Gastrocnemius medialis (tissue), 4 donors: ENCODE data around the gene MAP3K15. TPM values are rescaled to one million over a fixed set of nuclear protein-coding genes. Genes with fewer than 3 reads are reported as not detected.

Source experiments
- ATAC-seq, 2 donors: fragments of 150-250 bp; one replicate each; pipeline ENCODE4 v1.9.1; 2016
- DNase-seq, 2 donors: peaks; one replicate each; pipeline ENCODE4 v3.0.0-alpha.2; 2019
- H3K27ac ChIP-seq, 4 donors: fragments of 200-600 bp; sonication (generic); 1 replicate in 1 of 4; 2 replicates in 3 of 4; pipeline ENCODE4 v1.5.1; 2016 to 2018; ENCODE audit warnings: mild to moderate bottlenecking in 2 of 4, moderate library complexity in 1 of 4
- H3K27me3 ChIP-seq, 3 donors: fragments of 200-600 bp; sonication (generic) in 2 of 3; 1 replicate in 1 of 3; 2 replicates in 2 of 3; pipeline versions ENCODE4 v1.5.1 to v1.6.0; 2016 to 2019; ENCODE audit warnings: mild to moderate bottlenecking in 1 of 3, moderate library complexity in 1 of 3
- H3K36me3 ChIP-seq, 2 donors: fragments of 200-600 bp; sonication (generic) in 1 of 2; one replicate each; pipeline ENCODE4 v1.5.1; 2017 to 2018
- H3K4me1 ChIP-seq, 2 donors: fragments of 200-600 bp; sonication (generic) in 1 of 2; one replicate each; pipeline ENCODE4 v1.5.1; 2016 to 2017; ENCODE audit warnings: mild to moderate bottlenecking in 2 of 2
- H3K4me3 ChIP-seq, 4 donors: fragments of 200-600 bp; sonication (generic) in 3 of 4; 1 replicate in 1 of 4; 2 replicates in 3 of 4; pipeline ENCODE4 v1.5.1; 2016 to 2019; ENCODE audit warnings: mild to moderate bottlenecking in 2 of 4
- H3K9me3 ChIP-seq, 3 donors: fragments of 200-600 bp; sonication (generic) in 2 of 3; 1 replicate in 1 of 3; 2 replicates in 2 of 3; pipeline ENCODE4 v1.5.1; 2016 to 2019
- CTCF ChIP-seq, 5 experiments: fragments of 450-650 bp in 3 of 5; fragments of 200-600 bp in 2 of 5; sonication (generic) in 2 of 5; IDR thresholded peaks in 4 of 5; conservative IDR thresholded peaks in 1 of 5; 1 replicate in 4 of 5; 2 replicates in 1 of 5; pipeline ENCODE4 v1.5.1; 2016 to 2019; ENCODE audit warnings: antibody characterized with exemption in 5 of 5, mild to moderate bottlenecking in 3 of 5, moderate library complexity in 3 of 5
- POLR2A ChIP-seq, 2 donors: fragments of 450-650 bp; IDR thresholded peaks; one replicate each; pipeline ENCODE4 v1.6.1; 2017; ENCODE audit warnings: antibody characterized with exemption in 2 of 2, mild to moderate bottlenecking in 2 of 2, moderate library complexity in 2 of 2
- in situ Hi-C, 4 donors: fragments of 200-750 bp; cut with MboI; loops; one replicate each; pipeline versions ENCODE4 v1.15.0 to v1.8.0; 2017; ENCODE audit warnings: low sequenced_read_pairs in 4 of 4
- intact Hi-C: fragments of 100-400 bp; cut with DNase I; formaldehyde crosslinking; loops from one replicate; pipeline ENCODE4 v1.15.1; 2023; ENCODE audit warnings: low total_unique reads
- total RNA-seq, 4 donors: library from RNA; depleted of rRNA; stranded (reverse); fragments of >200 nt; gene quantifications; one replicate each; pipeline versions ENCODE4 v1.1.0 to v1.2.3, GENCODE V29; 2016

MAP3K15 gene
- total RNA-seq, 4 donors from 2014 or later, result not detected

DNA sequence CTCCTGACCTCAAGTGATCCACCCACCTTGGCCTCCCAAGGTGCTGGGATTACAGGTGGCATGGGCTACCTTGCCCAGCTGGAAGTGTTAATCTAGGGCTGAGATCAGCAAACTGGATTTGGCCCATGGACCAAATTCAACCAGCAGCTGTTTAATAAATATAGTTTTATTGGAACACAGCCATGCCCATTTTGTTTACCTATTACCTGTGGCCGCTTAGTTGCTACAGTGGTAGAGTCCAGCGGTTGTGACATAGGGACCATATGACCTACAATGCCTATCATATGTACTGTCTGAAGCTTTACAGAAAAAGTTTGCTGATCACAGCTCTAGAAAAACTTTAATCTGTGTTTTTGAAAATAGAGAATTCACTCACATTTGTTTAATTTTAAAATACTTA lies 188.7 kb downstream of the MAP3K15 start:
- no peaks in the 10 kb centered on the region for H3K4me1 ChIP-seq
- no peaks in the 10 kb centered on the region for H3K27me3 ChIP-seq
- TF ChIP-seq CTCF (IDR thresholded peaks at IDR 0.05 in 4 of 5, conservative IDR thresholded peaks at IDR 0.05 in 1 of 5), result no peak
- no peak for TF ChIP-seq POLR2A (IDR thresholded peaks at IDR 0.05)
- no peak overlapping the region for H3K27ac ChIP-seq
- in situ Hi-C loops (loop anchor here in 3 of 4 donors (25.0 kb wide), 4 partner anchors 339 to 939 kb away; partner anchors contain the start of gene PHKA2 (in 2 of the 3)), intact Hi-C loops (no loop called here)
- H3K9me3 ChIP-seq, result no peaks in the 10 kb centered on the region
- DNase-seq (no peak), ATAC-seq (no peak)
- no peak overlapping the region for H3K4me3 ChIP-seq
- H3K36me3 ChIP-seq, result no peaks in the 10 kb centered on the region

Other genes with a start within 250 kb of the MAP3K15 start
- gene PDHA1, start 171.6 kb downstream of the MAP3K15 start, total RNA-seq, result 100 to 1,000 TPM; 143 to 238 (median 203) TPM